ENCODE data around the gene SENP8. TPM values are rescaled to one million over a fixed set of nuclear protein-coding genes. Genes with fewer than 3 reads are reported as not detected.

SENP8 gene
- total RNA-seq (2016; rRNA removed; fragmentation: Illumina TruSeq; extraction: Trizol), result 2.7 and 4.2 TPM in 2 replicates
- total RNA-seq (2016; cell fraction: cytosol; rRNA removed; fragmentation: Illumina TruSeq; extraction: Trizol; ENCODE audit: low read depth), result 1.7 and 2.0 TPM in 2 replicates
- total RNA-seq (2016; cell fraction: insoluble cytoplasmic fraction; rRNA removed; fragmentation: Illumina TruSeq; extraction: Trizol), result 2.9 and 3.6 TPM in 2 replicates
- total RNA-seq (2016; cell fraction: membrane; rRNA removed; fragmentation: Illumina TruSeq; extraction: Trizol), result 3.1 and 4.7 TPM in 2 replicates
- 1.5 and 1.9 TPM in 2 replicates for total RNA-seq (2016; cell fraction: nucleus; rRNA removed; fragmentation: Illumina TruSeq; extraction: Trizol)
- 2.8 and 3.0 TPM in 2 replicates for polyA plus RNA-seq (2011; rRNA removed)
- 0.67 and 1.2 TPM in 2 replicates for polyA plus RNA-seq (2011; cell fraction: cytosol; rRNA removed)
- 0.55 and 0.76 TPM in 2 replicates for polyA plus RNA-seq (2011; cell fraction: nucleus; rRNA removed)
- polyA plus RNA-seq (2012), result 1.3 and 1.6 TPM in 2 replicates
- 0.55 and 0.58 TPM in 2 replicates for polyA plus RNA-seq (2016; cell fraction: cytosol; fragmentation: Illumina TruSeq; extraction: Trizol; ENCODE audit: low read depth)
- 3.7 and 4.8 TPM in 2 replicates for polyA plus RNA-seq (2016; cell fraction: insoluble cytoplasmic fraction; fragmentation: Illumina TruSeq; extraction: Trizol; ENCODE audit: low read depth)
- 0.64 and 1.0 TPM in 2 replicates for polyA plus RNA-seq (2016; cell fraction: membrane; fragmentation: Illumina TruSeq; extraction: Trizol; ENCODE audit: low read depth)
- 1.7 and 2.0 TPM in 2 replicates for polyA plus RNA-seq (2016; cell fraction: nucleus; fragmentation: Illumina TruSeq; extraction: Trizol; ENCODE audit: insufficient read depth, low read depth)
- polyA minus RNA-seq (2011; rRNA and poly(A)+ RNA removed; ENCODE audit: low replicate concordance), result 8.9 and 17.1 TPM in 2 replicates
- polyA minus RNA-seq (2011; cell fraction: cytosol; rRNA and poly(A)+ RNA removed), result 2.3 and 2.9 TPM in 2 replicates
- polyA minus RNA-seq (2011; cell fraction: nucleus; rRNA and poly(A)+ RNA removed), result 0.90 and 1.7 TPM in 2 replicates
- Bru-seq, nascent RNA, result percentile 46 among the genes with signal in this experiment
- BruChase-seq, experiment 1, labeled RNA remaining after a 6-hour chase, result percentile 29 among the genes with signal in this experiment
- percentile 39 among the genes with signal in this experiment for BruChase-seq, experiment 2, labeled RNA remaining after a 2-hour chase
- long read RNA-seq, experiment 1, full-length matches to known transcripts, result 2 of 3 reads
- long read RNA-seq, experiment 1, partial matches to known transcripts, result 0 of 3 reads
- long read RNA-seq, experiment 1, other reads (novel, unspliced or antisense), result 1 of 3 reads
- long read RNA-seq, experiment 2, full-length matches to known transcripts, result 5 of 5 reads
- long read RNA-seq, experiment 2, partial matches to known transcripts, result 0 of 5 reads
- long read RNA-seq, experiment 2, other reads (novel, unspliced or antisense), result 0 of 5 reads

GRCh38 chr15:72118017-72118978 lies at the start of gene SENP8, which contains the start of gene MYO9A:
Gene SENP8 (plus strand): TSS chr15:72118403. CDS start chr15:72139624, 21,221 bp downstream.
Gene MYO9A (minus strand): TSS chr15:72118150. CDS start chr15:72046563, 71,587 bp downstream.
- DNase-seq (ENCODE audit: low spot score) (peak; percentile 97), ATAC-seq (peak; percentile 63), FAIRE-seq (peak; percentile 85)
- Histone ChIP-seq H3K36me3 (replicated peaks in 1 of 2; ENCODE audit: control insufficient read depth in 1 of 2, insufficient read depth in 2 of 2, low read length in 2 of 2) (no peaks in the 10 kb centered on the region), H3K27me3 (ENCODE audit: control insufficient read depth in 1 of 2, insufficient read depth in 2 of 2, low read length in 2 of 2) (no peaks in the 10 kb centered on the region), H3K4me2 (ENCODE audit: low read depth, low read length) (peak within 1 kb of the TSS; percentile 96), H3K4me3 (replicated peaks in 1 of 3; ENCODE audit: insufficient read depth in 1 of 3, low read depth in 2 of 3, low read length in 3 of 3) (peak within 1 kb of the TSS; percentile 93 to 98 (median 96)), H3K79me2 (ENCODE audit: insufficient read depth, low read length) (peaks cover 13% of the 10 kb centered on the region), H3K9me3 (ENCODE audit: low read length) (no peaks in the 10 kb centered on the region), H3K27ac (ENCODE audit: extremely low read length, insufficient read depth, low read length) (peak within 1 kb of the TSS; percentile 95), H3K4me1 (ENCODE audit: insufficient read depth, low read length) (peaks cover 26% of the 10 kb centered on the region), H2AFZ (ENCODE audit: low read length) (peak within 1 kb of the TSS; percentile 95), H4K20me1 (ENCODE audit: insufficient read depth, low read length) (no peaks in the 10 kb centered on the region), H3K9ac (ENCODE audit: insufficient read depth, low read depth, low read length) (peak within 1 kb of the TSS; percentile 91)
- ChIA-PET CTCF (ENCODE audit: low intra/inter-chr PET ratio, low total read pairs) (no interaction called here), POLR2A (interaction anchor here (0.6 to 1.5 kb wide), 8 partner anchors 12 to 340 kb away, joined by 3 to 5 read pairs (median 3); no protein-coding TSS in a partner anchor)
- in situ Hi-C loops (cut with HindIII; ENCODE audit: extremely low pct_ligation_motif_present, low pct_unique_long_range_greater_than_20kb) (no loop called here), intact Hi-C loops (cut with micrococcal nuclease; ENCODE audit: unreplicated experiment) (no loop called here)
- BruUV-seq (replicated peaks), result TSS peak; percentile 87
- WGBS (ENCODE audit: low lambda C conversion rate), result 3% methylated on average over 29 of the region's 69 CpGs
- TF ChIP-seq ZNF512 (CRISPR knock-in tag; IDR thresholded peaks at IDR 0.05) (no peak), KLF12 (CRISPR knock-in tag; IDR thresholded peaks at IDR 0.05; ENCODE audit: borderline replicate concordance) (peak; percentile 67; the same call in 1 of the 2 replicates), MIXL1 (CRISPR knock-in tag; IDR thresholded peaks at IDR 0.05) (no peak), CREB1 (IDR thresholded peaks at IDR 0.05) (0 out of 2 replicates have a peak, but pooled peaks have one; percentile 28), CREB1 (CRISPR knock-in tag; IDR thresholded peaks at IDR 0.05) (peak; percentile 77), TEF (CRISPR knock-in tag; IDR thresholded peaks at IDR 0.05) (no peak), PHF21A (CRISPR knock-in tag; IDR thresholded peaks at IDR 0.05) (peak; percentile 66), ZFP36L1 (CRISPR knock-in tag; IDR thresholded peaks at IDR 0.05) (no peak), GTF2F1 (IDR thresholded peaks at IDR 0.05; ENCODE audit: low read length) (no peak), CEBPG (CRISPR knock-in tag; IDR thresholded peaks at IDR 0.05) (peak; percentile 86), ELF3 (CRISPR knock-in tag; IDR thresholded peaks at IDR 0.05) (no peak), ADNP (CRISPR knock-in tag; IDR thresholded peaks at IDR 0.05) (no peak), ZNF543 (CRISPR knock-in tag; IDR thresholded peaks at IDR 0.05) (no peak), UBTF (CRISPR knock-in tag; IDR thresholded peaks at IDR 0.05) (no peak)

All from HepG2 (cell line).